GM18507 (cell line): Measurements from ENCODE around the gene PARPBP.
"Not testable (repeated sequence)": the region's sequence is repeated elsewhere in the genome, so short reads cannot be mapped to it uniquely, and the experiment has no call there.

ENCODE experiments used
- DNase-seq: peaks from one replicate; pipeline ENCODE4 v3.0.0; 2011; ENCODE audit warnings: low read depth; ENCODE audit not compliant: insufficient read length; ENCODE audit errors: extremely low spot score
- FAIRE-seq: peaks from 2 replicates; lab custom pipeline; 2011; peaks lifted over from hg19 to GRCh38; lab: Jason Lieb, UNC

Gene PARPBP, protein sequence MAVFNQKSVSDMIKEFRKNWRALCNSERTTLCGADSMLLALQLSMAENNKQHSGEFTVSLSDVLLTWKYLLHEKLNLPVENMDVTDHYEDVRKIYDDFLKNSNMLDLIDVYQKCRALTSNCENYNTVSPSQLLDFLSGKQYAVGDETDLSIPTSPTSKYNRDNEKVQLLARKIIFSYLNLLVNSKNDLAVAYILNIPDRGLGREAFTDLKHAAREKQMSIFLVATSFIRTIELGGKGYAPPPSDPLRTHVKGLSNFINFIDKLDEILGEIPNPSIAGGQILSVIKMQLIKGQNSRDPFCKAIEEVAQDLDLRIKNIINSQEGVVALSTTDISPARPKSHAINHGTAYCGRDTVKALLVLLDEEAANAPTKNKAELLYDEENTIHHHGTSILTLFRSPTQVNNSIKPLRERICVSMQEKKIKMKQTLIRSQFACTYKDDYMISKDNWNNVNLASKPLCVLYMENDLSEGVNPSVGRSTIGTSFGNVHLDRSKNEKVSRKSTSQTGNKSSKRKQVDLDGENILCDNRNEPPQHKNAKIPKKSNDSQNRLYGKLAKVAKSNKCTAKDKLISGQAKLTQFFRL

GRCh38 chr12:102119674-102120563, at the start of gene PARPBP, which contains the start of gene NUP37:
Gene PARPBP, plus strand, starts transcription at chr12:102120183. Its CDS starts 3,706 bp downstream, at chr12:102123889.
Gene NUP37, minus strand, starts transcription at chr12:102120114. Its CDS starts 1,596 bp downstream, at chr12:102118518.
- peak; percentile 92 for FAIRE-seq
- DNase-seq: peak; percentile 83

DNA sequence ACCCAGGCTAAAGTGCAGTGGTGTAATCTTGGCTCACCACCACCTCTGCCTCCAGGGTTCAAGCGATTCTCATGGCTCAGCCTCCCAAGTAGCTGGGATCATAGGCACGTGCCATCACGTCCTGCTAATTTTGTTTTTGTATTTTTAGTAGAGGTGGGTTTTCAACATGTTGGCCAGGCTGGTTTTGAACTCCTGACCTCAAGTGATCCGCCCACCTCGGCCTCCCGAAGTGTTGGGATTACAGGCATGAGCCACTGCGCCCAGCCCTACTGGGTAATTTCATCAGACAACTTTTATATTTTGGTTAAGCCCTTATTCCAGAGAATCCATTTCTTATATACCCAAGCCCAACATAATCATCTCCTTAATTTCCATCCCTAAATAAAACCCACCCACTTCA, 47.9 kb upstream of the PARPBP start:
- not testable (repeated sequence) for FAIRE-seq, DNase-seq

DNA sequence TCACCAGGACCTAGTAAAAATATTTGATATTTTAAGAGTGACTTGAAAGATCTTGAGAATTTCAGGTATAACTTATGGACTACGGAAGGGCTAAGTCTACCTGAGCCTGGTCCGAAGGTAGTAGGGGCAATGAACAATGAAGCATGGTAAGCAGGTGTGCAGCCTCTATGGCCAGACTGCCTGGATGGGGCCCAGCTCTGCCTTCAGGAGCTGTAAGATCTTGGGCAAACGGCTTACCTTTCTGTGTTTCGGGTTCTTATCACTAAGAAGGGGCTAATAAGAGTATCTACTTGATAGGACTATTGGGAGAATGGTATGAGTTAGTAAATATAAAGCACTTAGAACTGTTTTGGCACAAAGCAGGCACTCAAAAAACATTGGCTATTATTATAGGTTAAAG, 39.1 kb upstream of the PARPBP start:
- no peak for DNase-seq

DNA sequence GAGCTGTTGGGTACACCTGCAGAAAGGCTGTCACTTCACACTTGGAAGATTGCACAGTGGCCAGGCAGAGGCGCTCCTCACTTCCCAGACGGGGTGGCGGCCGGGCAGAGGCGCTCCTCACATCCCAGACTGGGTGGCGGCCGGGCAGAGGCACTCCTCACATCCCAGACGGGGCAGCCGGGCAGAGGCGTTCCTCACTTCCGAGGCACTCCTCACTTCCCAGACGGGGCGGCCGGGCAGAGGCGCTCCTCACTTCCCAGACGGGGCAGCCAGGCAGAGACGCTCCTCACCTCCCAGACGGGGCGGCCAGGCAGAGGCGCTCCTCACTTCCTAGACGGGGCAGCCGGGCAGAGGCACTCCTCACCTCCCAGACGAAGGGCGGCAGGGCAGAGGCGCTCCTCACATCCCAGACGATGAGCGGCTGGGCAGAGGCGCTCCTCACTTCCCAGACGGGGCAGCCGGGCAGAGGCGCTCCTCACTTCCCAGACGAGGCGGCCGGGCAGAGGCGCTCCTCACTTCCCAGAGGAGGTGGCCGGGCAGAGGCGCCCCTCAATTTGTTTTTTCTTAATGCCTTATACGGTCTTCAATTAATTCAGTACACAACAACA, 30.7 kb upstream of the PARPBP start:
- not testable (repeated sequence) for DNase-seq, FAIRE-seq

More for the DNA sequence above, 39.1 kb upstream of the PARPBP start:
- FAIRE-seq: no peak

DNA sequence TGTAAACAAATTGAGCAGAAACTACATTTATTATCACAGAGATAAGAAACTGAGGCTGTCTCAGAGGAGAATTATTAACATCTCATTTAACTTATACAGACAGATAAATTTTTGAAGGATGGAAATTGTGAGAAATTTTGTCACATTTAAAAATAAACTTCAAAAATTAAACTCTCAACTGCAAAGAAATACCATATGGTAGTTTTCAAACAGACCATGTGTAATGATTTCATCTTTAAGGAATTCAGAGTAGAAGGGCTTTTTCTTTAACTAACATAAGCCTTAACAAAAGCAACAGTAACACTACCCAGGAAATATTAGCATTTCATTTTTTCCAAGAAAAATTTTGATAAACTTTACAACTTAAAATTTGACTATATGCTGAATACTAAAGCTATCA, 26.7 kb upstream of the PARPBP start:
- FAIRE-seq: no peak
- DNase-seq: no peak

GRCh38 chr12:102095677-102096263, 24.2 kb upstream of the PARPBP start:
- FAIRE-seq (peak; percentile 65), DNase-seq (no peak)

DNA sequence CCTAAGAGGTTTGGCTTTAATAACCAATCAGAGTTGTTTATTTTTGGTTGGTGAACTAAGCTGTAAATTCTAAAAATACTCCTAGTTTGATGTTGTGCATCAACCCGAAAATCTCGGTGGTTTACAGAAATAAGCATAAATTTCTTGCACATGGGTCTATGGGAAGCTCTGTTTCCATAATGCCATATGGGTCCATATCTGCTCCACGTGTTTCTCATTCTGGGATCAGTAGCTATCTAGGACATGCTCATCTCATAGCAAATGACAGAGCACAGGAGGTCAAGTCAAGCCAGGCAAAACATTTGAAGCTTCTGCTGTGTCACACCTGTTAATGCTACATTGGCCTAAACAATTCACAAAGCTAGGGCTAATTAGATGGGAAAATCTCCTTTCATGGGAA, 23.1 kb upstream of the PARPBP start:
- DNase-seq: no peak
- FAIRE-seq: peak; percentile 47

- FAIRE-seq (no peak), DNase-seq (no peak)
These were observed 13.1 kb upstream of the PARPBP start for GRCh38 chr12:102106905-102107304.

DNA sequence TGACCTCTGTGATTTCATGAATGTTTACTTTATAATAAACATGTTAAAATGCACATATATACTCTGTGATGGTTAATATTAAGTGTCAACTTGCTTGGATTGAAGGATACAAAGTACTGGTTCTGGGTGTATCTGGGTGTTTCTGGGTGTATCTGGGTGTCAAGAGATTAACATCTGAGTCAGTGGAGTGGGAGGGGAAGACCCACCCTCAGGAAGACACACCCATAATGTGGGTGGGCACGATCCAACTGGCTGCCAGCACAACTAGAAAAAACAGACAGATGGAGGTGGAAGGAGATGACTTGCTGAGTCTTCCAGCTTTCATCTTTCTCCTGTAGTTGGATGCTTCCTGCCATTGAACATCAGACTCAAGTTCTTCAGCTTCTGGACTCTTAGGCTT, 12.0 kb upstream of the PARPBP start:
- DNase-seq (no peak), FAIRE-seq (no peak)

- DNase-seq (no peak), FAIRE-seq (no peak)
These were observed 9.2 kb upstream of the PARPBP start for GRCh38 chr12:102110782-102111181.

GRCh38 chr12:102114212-102114611, 5.8 kb upstream of the PARPBP start:
- DNase-seq (no peak), FAIRE-seq (no peak)

DNA sequence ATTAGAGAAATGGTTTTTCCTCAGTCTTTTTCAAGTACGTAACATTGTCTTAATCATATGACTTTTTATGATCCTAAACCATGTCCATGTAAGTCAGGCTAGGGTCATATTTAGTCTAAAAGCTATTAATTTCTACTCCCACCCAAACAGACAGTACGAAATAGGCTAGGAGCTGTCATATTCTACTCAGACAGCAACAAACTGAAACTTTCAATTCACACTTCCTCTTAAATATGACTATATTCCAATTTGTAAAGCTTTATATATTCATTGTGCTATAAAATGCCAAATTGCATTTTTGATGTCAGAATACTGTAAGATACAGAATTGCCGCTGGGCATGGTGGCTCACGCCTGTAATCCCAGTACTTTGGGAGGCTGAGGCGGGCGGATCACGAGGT, 3.6 kb upstream of the PARPBP start:
- FAIRE-seq: no peak
- DNase-seq: no peak

- FAIRE-seq (no peak), DNase-seq (no peak)
These were observed 1.1 kb upstream of the PARPBP start for GRCh38 chr12:102118874-102119273.

DNA sequence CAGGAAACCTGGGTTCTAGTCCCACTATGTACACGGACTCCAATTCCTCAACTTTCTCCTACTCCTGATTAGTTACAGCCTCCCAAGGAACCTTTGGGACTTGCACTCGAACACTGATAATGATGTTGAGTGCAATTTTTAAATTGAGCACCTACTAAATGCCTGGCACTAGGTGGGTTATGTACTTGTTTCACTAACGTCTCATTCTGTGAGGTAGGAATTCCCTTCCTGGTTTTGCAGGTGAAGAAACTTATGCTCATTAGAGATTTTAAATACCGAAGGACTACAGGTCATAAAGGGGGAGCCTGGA, 536 bp downstream of the PARPBP start:
- FAIRE-seq (no peak), DNase-seq (no peak)

GRCh38 chr12:102120886-102121285, 903 bp downstream of the PARPBP start:
- peak; percentile 67 for FAIRE-seq
- DNase-seq: no peak

DNA sequence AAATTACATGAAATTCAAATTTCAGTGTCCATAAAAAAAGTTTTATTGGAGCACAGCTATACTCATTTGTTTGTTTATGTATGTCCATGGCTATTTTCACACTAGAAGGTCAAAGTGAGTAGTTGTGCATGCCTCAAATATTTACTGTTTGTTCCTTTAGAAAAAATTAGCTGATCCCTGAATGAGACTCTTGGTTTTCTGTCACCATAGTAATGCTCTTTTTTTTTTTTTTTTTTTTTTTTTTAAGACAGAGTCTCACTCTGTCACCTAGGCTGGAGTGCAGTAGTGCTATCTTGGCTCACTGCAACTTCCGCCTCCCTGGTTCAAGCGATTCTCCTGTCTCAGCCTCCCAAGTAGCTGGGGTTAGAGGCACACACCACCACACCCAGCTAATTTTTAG, 1.3 kb downstream of the PARPBP start:
- not testable (repeated sequence) for FAIRE-seq, DNase-seq

DNA sequence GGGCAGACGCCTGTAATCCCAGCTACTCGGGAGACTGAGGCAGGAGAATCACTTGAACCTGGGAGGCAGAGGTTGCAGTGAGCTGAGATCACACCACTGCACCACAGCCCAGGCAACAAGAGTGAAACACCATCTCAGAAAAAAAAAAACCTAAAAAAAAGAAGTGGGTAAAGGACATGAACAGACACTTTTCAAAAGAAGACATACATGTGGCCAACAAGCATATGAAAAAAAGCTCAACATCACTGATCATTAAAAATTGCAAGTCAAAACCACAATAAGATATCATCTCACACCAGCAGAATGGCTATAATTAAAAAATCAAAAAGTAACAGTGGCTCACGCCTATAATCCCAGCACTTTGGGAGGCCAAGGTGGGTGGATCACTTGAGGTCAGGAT, 10.7 kb downstream of the PARPBP start:
- not testable (repeated sequence) for DNase-seq, FAIRE-seq

DNA sequence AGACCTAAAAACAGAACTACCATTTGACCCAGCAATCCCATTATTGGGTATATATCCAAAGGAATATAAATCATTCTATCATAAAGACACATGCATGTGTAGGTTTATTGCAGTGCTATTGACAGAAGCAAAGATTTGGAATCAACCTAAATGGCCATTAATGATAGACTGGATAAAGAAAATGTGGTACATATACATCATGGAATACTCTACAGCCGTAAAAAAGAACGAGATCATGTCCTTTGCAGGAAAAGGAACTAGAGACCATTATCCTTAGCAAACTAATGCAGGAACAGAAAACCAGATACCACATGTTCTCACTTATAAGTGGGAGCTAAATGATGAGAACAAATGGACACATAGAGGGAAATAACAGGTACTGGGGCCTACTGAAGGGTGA, 11.5 kb downstream of the PARPBP start:
- not testable (repeated sequence) for FAIRE-seq, DNase-seq

DNA sequence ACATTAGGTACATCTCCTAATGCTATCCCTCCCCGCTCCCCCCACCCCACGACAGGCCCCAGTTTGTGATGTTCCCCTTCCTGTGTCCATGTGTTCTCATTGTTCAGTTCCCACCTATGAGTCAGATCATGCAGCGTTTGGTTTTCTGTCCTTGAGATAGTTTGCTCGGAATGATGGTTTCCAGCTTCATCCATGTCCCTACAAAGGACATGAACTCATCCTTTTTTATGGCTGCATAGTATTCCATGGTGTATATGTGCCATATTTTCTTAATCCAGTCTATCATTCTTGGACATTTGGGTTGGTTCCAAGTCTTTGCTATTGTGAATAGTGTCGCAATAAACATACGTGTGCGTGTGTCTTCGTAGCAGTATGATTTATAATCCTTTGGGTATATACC, 17.6 kb downstream of the PARPBP start:
- DNase-seq, FAIRE-seq: not testable (repeated sequence)
